Muscle layer of colon (tissue), 2 donors: ENCODE results near the gene MKRN1.
"Not testable (repeated sequence)": the region's sequence is repeated elsewhere in the genome, so short reads cannot be mapped to it uniquely, and the experiment has no call there.

ENCODE experiments used
- H3K27ac ChIP-seq: one replicate; pipeline ENCODE4 v1.7.0; 2013; ENCODE audit warnings: low read depth, mild to moderate bottlenecking, low read length, moderate library complexity
- H3K27me3 ChIP-seq, 2 donors: one replicate each; pipeline ENCODE4 v1.7.0; 2013; ENCODE audit warnings: low read length in 2 of 2, mild to moderate bottlenecking in 2 of 2; ENCODE audit not compliant: insufficient read depth in 2 of 2, control insufficient read depth in 1 of 2
- H3K36me3 ChIP-seq: one replicate; pipeline ENCODE4 v1.7.0; 2013; ENCODE audit warnings: mild to moderate bottlenecking, low read length; ENCODE audit not compliant: insufficient read depth
- H3K4me1 ChIP-seq: one replicate; pipeline ENCODE4 v1.7.0; 2013; ENCODE audit warnings: mild to moderate bottlenecking, low read length; ENCODE audit not compliant: insufficient read depth
- H3K4me3 ChIP-seq, 2 donors: one replicate each; pipeline ENCODE4 v1.7.0; 2013; ENCODE audit warnings: low read length in 2 of 2, low read depth in 1 of 2, mild to moderate bottlenecking in 1 of 2, moderate library complexity in 1 of 2
- H3K9ac ChIP-seq: one replicate; pipeline ENCODE4 v1.7.0; 2013; ENCODE audit warnings: low read length
- H3K9me3 ChIP-seq: one replicate; pipeline ENCODE4 v1.7.0; 2013; ENCODE audit warnings: mild to moderate bottlenecking, low read length
- donor health status: abdominal sarcoma.
- donor health status: Adenocarcinoma of cecum.

MKRN1 gene

GRCh38 chr7:140423501-140423900 lies 55.8 kb downstream of the MKRN1 start:
- Histone ChIP-seq H3K36me3 (no peaks in the 10 kb centered on the region), H3K9me3 (no peaks in the 10 kb centered on the region), H3K4me3 (no peak overlapping the region), H3K27ac (no peak overlapping the region), H3K4me1 (no peaks in the 10 kb centered on the region), H3K27me3 (no peaks in the 10 kb centered on the region), H3K9ac (no peak overlapping the region)

GRCh38 chr7:140421521-140421920 lies 57.8 kb downstream of the MKRN1 start:
- H3K4me3 ChIP-seq = no peak overlapping the region

GRCh38 chr7:140418653-140419052 lies 60.7 kb downstream of the MKRN1 start:
- Histone ChIP-seq H3K9ac (no peak overlapping the region), H3K4me3 (no peak overlapping the region), H3K27me3 (no peaks in the 10 kb centered on the region), H3K27ac (no peak overlapping the region), H3K4me1 (no peaks in the 10 kb centered on the region), H3K9me3 (no peaks in the 10 kb centered on the region), H3K36me3 (no peaks in the 10 kb centered on the region)

More at GRCh38 chr7:140421521-140421920, 57.8 kb downstream of the MKRN1 start:
- Histone ChIP-seq H3K27me3 (no peaks in the 10 kb centered on the region), H3K9me3 (no peaks in the 10 kb centered on the region), H3K9ac (no peak overlapping the region), H3K27ac (no peak overlapping the region), H3K36me3 (no peaks in the 10 kb centered on the region), H3K4me1 (no peaks in the 10 kb centered on the region)

- not testable (repeated sequence) for H3K27ac ChIP-seq, H3K36me3 ChIP-seq, H3K27me3 ChIP-seq, H3K4me3 ChIP-seq, H3K9me3 ChIP-seq, H3K9ac ChIP-seq, H3K4me1 ChIP-seq
Observed at GRCh38 chr7:140418156-140418472, 61.2 kb downstream of the MKRN1 start.

- H3K4me1 ChIP-seq = no peaks in the 10 kb centered on the region
- H3K27ac ChIP-seq = no peak overlapping the region
Observed at GRCh38 chr7:140417456-140418155, 61.7 kb downstream of the MKRN1 start.

GRCh38 chr7:140416560-140416959 lies 62.7 kb downstream of the MKRN1 start:
- H3K9ac ChIP-seq = no peak overlapping the region
- H3K9me3 ChIP-seq = no peaks in the 10 kb centered on the region
- no peak overlapping the region for H3K4me3 ChIP-seq
- no peaks in the 10 kb centered on the region for H3K4me1 ChIP-seq
- H3K27me3 ChIP-seq = no peaks in the 10 kb centered on the region
- H3K36me3 ChIP-seq = no peaks in the 10 kb centered on the region
- H3K27ac ChIP-seq = no peak overlapping the region

More at GRCh38 chr7:140417456-140418155, 61.7 kb downstream of the MKRN1 start:
- Histone ChIP-seq H3K4me3 (no peak overlapping the region), H3K9me3 (no peaks in the 10 kb centered on the region), H3K36me3 (no peaks in the 10 kb centered on the region), H3K27me3 (no peaks in the 10 kb centered on the region), H3K9ac (no peak overlapping the region)

GRCh38 chr7:140415816-140416215 lies 63.5 kb downstream of the MKRN1 start:
- H3K27me3 ChIP-seq, H3K9ac ChIP-seq, H3K4me1 ChIP-seq, H3K9me3 ChIP-seq, H3K4me3 ChIP-seq, H3K36me3 ChIP-seq, H3K27ac ChIP-seq: not testable (repeated sequence)

- no peak overlapping the region for H3K4me3 ChIP-seq
- H3K9ac ChIP-seq = no peak overlapping the region
- no peaks in the 10 kb centered on the region for H3K27me3 ChIP-seq
- no peaks in the 10 kb centered on the region for H3K9me3 ChIP-seq
- no peaks in the 10 kb centered on the region for H3K4me1 ChIP-seq
- H3K27ac ChIP-seq = no peak overlapping the region
- no peaks in the 10 kb centered on the region for H3K36me3 ChIP-seq
Observed at GRCh38 chr7:140415361-140415760, 63.9 kb downstream of the MKRN1 start.

- Histone ChIP-seq H3K36me3 (no peaks in the 10 kb centered on the region), H3K4me3 (no peak overlapping the region), H3K9me3 (no peaks in the 10 kb centered on the region), H3K27ac (no peak overlapping the region), H3K9ac (no peak overlapping the region), H3K4me1 (no peaks in the 10 kb centered on the region), H3K27me3 (peaks cover 7 to 10% of the 10 kb centered on the region in 2 donors)
Observed at GRCh38 chr7:140404565-140405065, 74.7 kb downstream of the MKRN1 start.

- no peak within 1 kb of the TSS for H3K4me3 ChIP-seq
- no peak within 1 kb of the TSS for H3K27ac ChIP-seq
- H3K4me1 ChIP-seq = no peaks in the 10 kb centered on the region
- H3K36me3 ChIP-seq = no peaks in the 10 kb centered on the region
- no peak within 1 kb of the TSS for H3K9ac ChIP-seq
- H3K9me3 ChIP-seq = no peaks in the 10 kb centered on the region
- H3K27me3 ChIP-seq = peaks cover 7 to 10% of the 10 kb centered on the region in 2 donors
Observed at GRCh38 chr7:140403878-140404564, 75.3 kb downstream of the MKRN1 start, which contains the start of gene RAB19. TSS of gene RAB19 (plus strand) at chr7:140404058. CDS start at chr7:140407647, 3,589 bp downstream.
